Loucy (cell line): Measurements from ENCODE around the gene RNASET2.

Source experiments
- H2AFZ ChIP-seq: fragments of 200-600 bp; sonication (generic); 2 replicates; pipeline ENCODE4 v1.6.0; 2016; ENCODE audit warnings: antibody characterized with exemption, mild to moderate bottlenecking, low read length, moderate library complexity
- H3F3A ChIP-seq: fragments of 200-600 bp; 2 replicates; pipeline ENCODE4 v1.6.0; 2016; ENCODE audit warnings: antibody characterized with exemption, low read depth, mild to moderate bottlenecking
- H3K27me3 ChIP-seq: fragments of 200-600 bp; sonication (generic); 2 replicates; pipeline ENCODE4 v1.6.1; 2014; ENCODE audit warnings: low read length, mild to moderate bottlenecking; ENCODE audit not compliant: insufficient read depth, poor library complexity, severe bottlenecking
- H3K36me3 ChIP-seq: fragments of 200-600 bp; sonication (generic); 2 replicates; pipeline ENCODE4 v1.6.1; 2016; ENCODE audit warnings: low read length; ENCODE audit not compliant: insufficient read depth
- H3K4me1 ChIP-seq: fragments of 200-600 bp; sonication (generic); 2 replicates; pipeline ENCODE4 v1.5.1; 2014; ENCODE audit warnings: low read length, mild to moderate bottlenecking; ENCODE audit not compliant: insufficient read depth, poor library complexity, severe bottlenecking
- H3K4me2 ChIP-seq: fragments of 200-600 bp; sonication (generic); 2 replicates; pipeline ENCODE4 v1.6.0; 2014; ENCODE audit warnings: antibody characterized with exemption, low read length, low read depth, mild to moderate bottlenecking; ENCODE audit not compliant: poor library complexity, severe bottlenecking
- H3K4me3 ChIP-seq: fragments of 200-600 bp; sonication (generic); 2 replicates; pipeline ENCODE4 v1.5.1; 2014; ENCODE audit warnings: low read length, mild to moderate bottlenecking, mixed read lengths; ENCODE audit not compliant: poor library complexity, severe bottlenecking
- H3K79me2 ChIP-seq: fragments of 200-600 bp; sonication (generic); 2 replicates; pipeline ENCODE4 v1.6.1; 2014; ENCODE audit warnings: low read length; ENCODE audit not compliant: insufficient read depth
- H3K9ac ChIP-seq: fragments of 200-600 bp; sonication (generic); 2 replicates; pipeline ENCODE4 v1.6.0; 2014; ENCODE audit warnings: mild to moderate bottlenecking, low read depth, low read length, moderate library complexity; ENCODE audit not compliant: poor library complexity, severe bottlenecking
- H3K9me2 ChIP-seq: fragments of 200-600 bp; sonication (generic); replicated peaks from 2 replicates; pipeline ENCODE4 v1.6.1; 2016; ENCODE audit warnings: low read depth, low read length, mixed read lengths
- H3K9me3 ChIP-seq: fragments of 200-600 bp; sonication (generic); 2 replicates; pipeline ENCODE4 v1.6.1; 2014; ENCODE audit warnings: mild to moderate bottlenecking, antibody characterized with exemption, low read length, low read depth; ENCODE audit not compliant: insufficient read depth
- H4K20me1 ChIP-seq: fragments of 200-600 bp; sonication (generic); 2 replicates; pipeline ENCODE4 v1.6.0; 2014; ENCODE audit warnings: antibody characterized with exemption, low read length, mild to moderate bottlenecking; ENCODE audit not compliant: insufficient read depth, poor library complexity, severe bottlenecking
- EZH2phosphoT487 ChIP-seq: fragments of 200-600 bp; IDR thresholded peaks from 2 replicates; pipeline ENCODE4 v1.6.1; 2018; ENCODE audit warnings: antibody characterized with exemption, mild to moderate bottlenecking, moderate library complexity, borderline replicate concordance
- TF ChIP-seq, protein P1 (sequence below): fragments of 200-600 bp; sonication (generic); conservative IDR thresholded peaks from 2 replicates; pipeline ENCODE4 v1.5.1; 2014; ENCODE audit warnings: mild to moderate bottlenecking, antibody characterized with exemption, low read length

The RNASET2 gene

DNA sequence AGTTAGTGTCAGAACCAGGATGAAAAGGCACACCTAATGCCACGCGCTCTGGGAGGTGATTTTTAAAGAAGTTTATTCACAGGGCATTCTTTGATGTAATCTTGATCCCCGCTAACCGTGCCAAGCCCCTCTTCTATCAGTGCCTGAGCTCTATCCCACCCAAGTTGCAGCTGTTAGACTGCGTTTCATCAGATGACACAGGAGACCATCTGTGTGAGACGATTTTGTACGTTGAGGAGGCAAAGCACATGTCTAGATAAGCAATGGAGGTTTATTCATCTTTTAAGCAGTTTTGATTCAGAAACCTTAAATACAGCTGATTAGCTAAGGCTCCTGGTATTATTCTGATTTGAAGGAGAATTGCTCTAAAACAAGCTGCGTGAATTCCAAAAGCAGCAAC, 18.6 kb downstream of the RNASET2 start:
- Histone ChIP-seq H3K9me2 (no peaks in the 10 kb centered on the region), H3K4me1 (peaks cover 14% of the 10 kb centered on the region), H3F3A (no peaks in the 10 kb centered on the region), H3K79me2 (no peaks in the 10 kb centered on the region), H3K36me3 (no peaks in the 10 kb centered on the region; the same call in 1 of the 2 replicates), H3K4me3 (no peak overlapping the region), H3K4me2 (no peak overlapping the region), H2AFZ (no peak overlapping the region), H3K9me3 (no peaks in the 10 kb centered on the region), H3K9ac (no peak overlapping the region), H3K27me3 (no peaks in the 10 kb centered on the region), H4K20me1 (no peaks in the 10 kb centered on the region)
- TF ChIP-seq, protein P1, sequence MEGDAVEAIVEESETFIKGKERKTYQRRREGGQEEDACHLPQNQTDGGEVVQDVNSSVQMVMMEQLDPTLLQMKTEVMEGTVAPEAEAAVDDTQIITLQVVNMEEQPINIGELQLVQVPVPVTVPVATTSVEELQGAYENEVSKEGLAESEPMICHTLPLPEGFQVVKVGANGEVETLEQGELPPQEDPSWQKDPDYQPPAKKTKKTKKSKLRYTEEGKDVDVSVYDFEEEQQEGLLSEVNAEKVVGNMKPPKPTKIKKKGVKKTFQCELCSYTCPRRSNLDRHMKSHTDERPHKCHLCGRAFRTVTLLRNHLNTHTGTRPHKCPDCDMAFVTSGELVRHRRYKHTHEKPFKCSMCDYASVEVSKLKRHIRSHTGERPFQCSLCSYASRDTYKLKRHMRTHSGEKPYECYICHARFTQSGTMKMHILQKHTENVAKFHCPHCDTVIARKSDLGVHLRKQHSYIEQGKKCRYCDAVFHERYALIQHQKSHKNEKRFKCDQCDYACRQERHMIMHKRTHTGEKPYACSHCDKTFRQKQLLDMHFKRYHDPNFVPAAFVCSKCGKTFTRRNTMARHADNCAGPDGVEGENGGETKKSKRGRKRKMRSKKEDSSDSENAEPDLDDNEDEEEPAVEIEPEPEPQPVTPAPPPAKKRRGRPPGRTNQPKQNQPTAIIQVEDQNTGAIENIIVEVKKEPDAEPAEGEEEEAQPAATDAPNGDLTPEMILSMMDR = no peak
- no peak for TF ChIP-seq EZH2phosphoT487

DNA sequence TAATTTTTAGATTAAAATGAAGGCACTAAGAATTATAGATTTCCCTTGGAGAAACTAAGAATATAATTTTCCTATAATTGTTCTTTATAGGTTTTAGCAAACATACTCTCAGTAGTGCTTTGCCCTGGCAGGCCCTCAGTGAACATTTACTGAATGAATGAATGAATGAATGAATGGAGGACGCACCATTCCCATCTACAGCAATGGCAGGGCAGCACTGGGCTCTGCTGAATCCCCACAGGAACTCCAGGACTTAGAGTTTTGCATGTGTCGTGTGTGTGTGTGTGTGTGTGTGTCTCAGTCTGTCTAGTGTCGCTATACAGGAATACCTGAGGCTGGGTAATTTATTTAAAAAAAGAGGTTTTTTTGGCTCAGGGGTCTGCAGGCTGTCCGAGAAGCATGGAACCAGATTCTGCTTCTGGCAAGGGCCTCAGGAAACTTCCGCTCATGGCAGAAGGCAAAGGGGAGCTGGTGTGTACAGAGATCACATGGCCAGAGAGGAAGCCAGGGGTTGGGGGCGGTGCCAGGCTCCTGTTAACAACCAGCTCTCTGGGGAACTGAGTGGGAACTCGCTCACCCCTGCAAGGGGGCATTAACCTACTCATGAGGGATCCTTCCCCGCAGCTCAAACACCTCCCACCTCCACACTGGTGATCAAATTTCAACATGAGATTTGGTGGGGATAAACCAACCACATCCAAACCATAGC, 20.1 kb downstream of the RNASET2 start:
- no peak overlapping the region for H3K9ac ChIP-seq
- no peak for TF ChIP-seq EZH2phosphoT487
- TF ChIP-seq, protein P1 = no peak
- H3K27me3 ChIP-seq = no peaks in the 10 kb centered on the region
- H3K4me2 ChIP-seq = peak overlapping the region; percentile 41
- H3K9me2 ChIP-seq = no peaks in the 10 kb centered on the region
- H3K4me3 ChIP-seq = no peak overlapping the region
- H3K9me3 ChIP-seq = no peaks in the 10 kb centered on the region
- H3K36me3 ChIP-seq = no peaks in the 10 kb centered on the region; the same call in 1 of the 2 replicates
- H3K4me1 ChIP-seq = peaks cover 14% of the 10 kb centered on the region
- no peaks in the 10 kb centered on the region for H4K20me1 ChIP-seq
- H3K79me2 ChIP-seq = no peaks in the 10 kb centered on the region
- no peak overlapping the region for H2AFZ ChIP-seq
- no peaks in the 10 kb centered on the region for H3F3A ChIP-seq

DNA sequence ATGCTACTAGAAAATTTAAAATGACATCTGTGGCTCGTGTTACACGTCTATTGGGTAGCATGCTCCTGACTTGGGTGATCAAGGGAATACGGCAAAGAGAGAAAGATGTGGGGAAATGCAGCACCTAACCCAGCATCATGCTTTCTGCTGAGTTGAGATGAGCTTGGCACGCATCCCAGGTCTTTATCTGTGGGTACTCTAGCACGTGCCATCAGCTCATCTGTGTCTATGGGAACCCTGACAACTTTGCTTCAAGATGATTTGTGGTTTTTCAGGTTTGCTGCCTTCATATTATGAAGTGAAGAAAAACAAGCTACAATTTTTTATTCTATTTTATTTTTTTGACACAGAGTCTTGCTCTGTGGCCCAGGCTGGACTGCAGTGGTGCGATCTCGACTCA, 21.0 kb downstream of the RNASET2 start:
- Histone ChIP-seq H4K20me1 (no peaks in the 10 kb centered on the region), H3K36me3 (no peaks in the 10 kb centered on the region; the same call in 1 of the 2 replicates), H3K79me2 (no peaks in the 10 kb centered on the region), H2AFZ (no peak overlapping the region), H3K4me2 (no peak overlapping the region), H3K4me3 (no peak overlapping the region), H3K9me2 (no peaks in the 10 kb centered on the region), H3F3A (no peaks in the 10 kb centered on the region), H3K9me3 (no peaks in the 10 kb centered on the region), H3K27me3 (no peaks in the 10 kb centered on the region), H3K9ac (no peak overlapping the region), H3K4me1 (peaks cover 14% of the 10 kb centered on the region)
- TF ChIP-seq, protein P1 = no peak
- no peak for TF ChIP-seq EZH2phosphoT487
